SKM-1 treated with dmso at 0.1 percent for 144 hours (cell line): ENCODE measurements around the gene PPBP.

Experiments
- DNase-seq: peaks from one replicate; lab custom pipeline; 2025; ENCODE audit not compliant: unreplicated experiment; lab: John Stamatoyannopoulos, UW

The PPBP gene, protein sequence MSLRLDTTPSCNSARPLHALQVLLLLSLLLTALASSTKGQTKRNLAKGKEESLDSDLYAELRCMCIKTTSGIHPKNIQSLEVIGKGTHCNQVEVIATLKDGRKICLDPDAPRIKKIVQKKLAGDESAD

DNA sequence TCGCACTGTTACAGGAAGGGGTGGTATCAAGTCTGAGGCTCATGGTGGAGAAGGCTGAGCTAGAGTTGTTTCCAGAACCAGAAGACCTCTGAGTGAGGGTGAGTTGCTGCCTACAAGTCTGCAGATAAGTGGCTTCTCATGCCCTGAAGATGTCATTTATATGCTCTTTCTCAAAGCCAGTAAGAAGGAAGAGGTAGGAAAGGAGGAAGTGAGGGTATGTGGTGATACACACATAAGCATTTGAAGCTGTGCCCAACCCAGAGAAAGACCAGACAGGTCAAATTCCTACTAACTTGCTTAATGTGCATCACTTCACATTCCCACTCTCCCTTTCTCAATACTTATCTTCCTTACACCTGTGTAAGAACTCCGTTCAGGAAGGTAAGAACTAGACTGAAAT lies at the start of gene PPBP:
Gene PPBP, minus strand, starts transcription at position 130 of the 400 bp plus-strand sequence. Its CDS starts 87 bp downstream, at position 43.
- DNase-seq, result peak; percentile 14

DNA sequence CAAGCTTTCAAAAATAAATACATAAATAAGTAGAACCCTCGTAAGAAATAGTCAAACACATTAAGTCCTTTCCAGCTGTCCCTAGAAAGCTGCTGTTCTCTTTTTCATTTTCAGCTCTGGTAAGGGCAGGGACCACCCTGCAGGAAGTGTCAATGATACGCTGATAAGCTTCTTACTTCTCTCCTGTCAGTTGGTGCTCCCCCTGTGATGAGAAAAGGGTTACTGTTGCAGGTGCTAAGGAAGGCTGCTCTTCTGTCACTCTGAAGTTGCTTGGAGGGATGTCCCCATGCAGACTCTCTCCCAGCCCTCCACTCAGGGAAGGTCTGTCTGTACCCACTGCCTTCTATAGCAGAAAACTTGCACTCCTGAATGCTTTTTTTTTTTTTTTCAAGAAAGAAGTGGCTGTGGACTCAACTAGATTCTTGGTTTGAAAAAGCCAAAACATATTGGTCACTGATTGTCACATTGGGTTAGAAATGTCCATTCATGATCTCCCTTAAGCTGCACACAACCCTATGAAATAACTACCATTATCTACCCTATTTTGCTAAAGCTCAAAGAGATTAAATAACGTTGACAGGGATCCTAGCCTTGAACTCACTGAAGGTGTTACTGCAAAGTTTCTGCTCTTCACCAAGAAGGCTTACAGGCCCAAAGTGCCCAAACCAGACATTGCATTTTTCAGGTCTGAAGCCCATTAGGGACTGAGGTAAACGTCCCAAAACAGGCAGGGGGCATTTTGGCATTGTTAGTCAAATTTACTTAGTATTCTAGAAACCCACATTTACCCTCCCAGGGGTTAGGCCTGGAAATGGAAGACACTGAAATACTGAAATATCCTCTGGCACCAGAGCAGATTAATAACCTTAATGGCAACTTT lies 49.3 kb upstream of the PPBP start:
- DNase-seq, result no peak

DNA sequence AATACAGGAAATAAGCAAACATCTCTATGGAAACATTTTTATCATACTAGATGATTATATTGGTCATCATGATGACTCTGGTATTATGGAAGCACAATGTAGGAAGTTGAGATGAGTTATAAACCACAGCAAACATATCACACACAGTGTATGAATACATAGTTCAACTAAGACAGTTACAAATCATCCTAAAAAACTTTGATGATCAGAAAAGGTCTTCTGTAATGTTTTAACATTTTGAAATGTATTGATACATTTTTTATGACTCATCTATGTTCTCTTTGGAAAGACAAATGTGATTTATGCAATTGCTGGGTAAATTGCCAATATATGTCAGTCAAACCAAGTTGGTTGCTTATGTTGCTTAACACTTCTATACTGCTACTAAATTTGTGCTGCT lies 45.7 kb upstream of the PPBP start:
- no peak for DNase-seq

DNA sequence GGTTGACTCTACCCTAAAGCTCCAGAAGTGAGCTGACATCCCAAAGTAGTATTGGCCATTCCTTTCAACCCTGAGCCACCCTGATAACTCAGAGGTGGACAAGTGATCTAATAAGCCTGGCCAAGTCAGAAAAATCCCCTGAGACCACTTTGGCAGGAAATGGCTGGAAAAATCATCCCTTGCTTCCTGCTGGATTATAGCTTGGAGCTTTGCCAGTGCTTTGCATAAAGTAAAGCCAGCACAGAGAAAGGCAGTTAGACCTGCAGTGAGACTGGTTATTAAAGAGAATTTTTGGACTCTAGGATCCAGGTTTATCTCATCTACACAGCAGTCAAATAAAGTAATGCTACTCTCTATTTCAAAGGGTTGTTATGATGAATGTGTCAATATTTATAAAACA lies 44.1 kb upstream of the PPBP start:
- DNase-seq, result no peak

DNA sequence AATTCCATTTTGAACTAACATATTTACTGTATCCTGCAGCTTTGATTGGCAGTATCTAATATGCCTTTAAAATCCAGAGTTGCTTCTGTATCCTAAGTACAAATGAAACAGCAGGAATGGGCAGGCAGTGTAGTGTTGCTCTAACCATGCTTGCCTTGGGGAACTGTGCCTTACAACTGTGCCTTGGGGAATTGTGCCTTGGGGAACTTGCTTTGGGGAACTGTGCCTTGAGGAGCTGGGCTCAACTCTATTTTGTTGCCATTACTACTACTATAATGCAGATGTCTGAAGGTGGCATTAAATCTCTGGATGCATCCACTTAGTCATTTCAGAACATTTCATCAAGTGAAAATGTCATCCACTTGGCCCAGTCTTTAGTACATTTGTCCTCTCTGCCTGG lies 43.6 kb upstream of the PPBP start:
- DNase-seq, result no peak

DNA sequence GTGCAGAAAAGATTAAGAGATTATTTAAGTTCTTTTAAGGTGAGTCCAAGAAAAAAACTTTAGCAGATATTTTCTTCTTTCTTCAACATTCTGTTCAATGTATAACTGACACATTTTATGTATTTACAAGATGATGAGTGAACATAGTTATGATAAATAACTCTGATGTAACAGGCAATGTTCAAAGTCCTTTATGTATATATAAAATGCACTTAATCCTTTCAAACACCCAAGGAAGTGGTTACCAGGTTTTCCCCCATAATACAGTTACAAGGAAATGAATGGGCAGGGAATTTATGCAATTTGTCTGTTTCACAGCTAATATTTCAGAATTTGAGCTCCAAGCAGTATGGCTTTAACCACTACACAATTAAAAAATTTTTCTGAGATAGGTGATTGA lies 42.3 kb upstream of the PPBP start:
- no peak for DNase-seq

DNA sequence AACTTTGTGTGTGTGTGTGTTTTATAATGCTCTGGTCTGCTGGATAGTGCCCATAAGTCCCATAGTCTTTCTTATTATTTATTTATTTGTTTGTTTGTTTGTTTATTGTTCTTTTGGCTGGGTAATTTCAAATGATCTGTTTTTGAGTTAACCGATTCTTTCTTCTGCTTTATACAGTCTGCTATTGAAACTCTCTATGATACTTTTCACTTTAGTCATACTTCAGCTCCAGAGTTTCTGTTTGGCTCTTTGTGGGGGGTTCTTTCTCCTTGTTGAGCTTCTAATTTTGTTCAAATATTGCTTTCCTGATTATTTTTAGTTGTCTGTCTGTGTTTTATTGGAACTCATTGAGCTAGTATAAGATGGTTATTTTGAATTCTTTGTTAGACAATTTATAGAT lies 40.5 kb upstream of the PPBP start:
- no peak for DNase-seq

DNA sequence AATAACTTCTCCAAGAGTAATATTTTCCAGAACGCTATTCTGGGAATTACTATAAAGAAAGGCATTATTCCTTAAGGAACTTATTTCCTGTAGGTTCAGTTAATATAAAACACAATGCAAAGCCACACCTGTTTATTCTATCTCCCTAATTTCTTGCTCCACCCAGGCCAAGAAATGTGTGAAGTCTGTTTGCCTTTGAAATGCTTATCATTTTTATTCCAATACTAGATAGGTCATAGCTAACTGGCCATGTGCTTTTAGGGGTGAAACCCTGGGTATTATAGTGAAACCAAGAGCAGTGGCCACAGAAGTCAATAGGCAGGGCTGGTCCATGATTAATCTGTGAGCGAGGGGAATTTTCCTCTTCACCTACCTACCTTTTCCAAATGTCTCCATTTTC lies 35.7 kb upstream of the PPBP start:
- DNase-seq, result no peak

DNA sequence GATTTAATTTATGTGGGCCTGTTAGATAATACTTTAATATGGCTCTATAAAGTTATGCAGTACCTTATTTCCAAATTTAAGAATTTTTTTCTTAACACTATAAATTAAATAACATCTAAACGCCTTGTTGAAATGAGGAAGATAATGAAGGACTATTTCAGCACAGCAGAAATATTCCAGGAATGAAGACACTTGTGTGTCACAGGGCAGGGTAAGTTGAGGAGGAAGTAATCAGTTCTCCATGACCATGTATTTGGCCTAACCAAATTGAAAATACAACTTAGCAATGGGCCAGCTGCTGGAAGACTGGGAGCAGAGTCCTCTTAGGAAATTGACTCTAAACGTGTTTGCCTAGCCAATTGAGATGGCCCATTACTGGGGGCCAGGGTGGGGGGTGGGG lies 33.6 kb upstream of the PPBP start:
- DNase-seq, result no peak

DNA sequence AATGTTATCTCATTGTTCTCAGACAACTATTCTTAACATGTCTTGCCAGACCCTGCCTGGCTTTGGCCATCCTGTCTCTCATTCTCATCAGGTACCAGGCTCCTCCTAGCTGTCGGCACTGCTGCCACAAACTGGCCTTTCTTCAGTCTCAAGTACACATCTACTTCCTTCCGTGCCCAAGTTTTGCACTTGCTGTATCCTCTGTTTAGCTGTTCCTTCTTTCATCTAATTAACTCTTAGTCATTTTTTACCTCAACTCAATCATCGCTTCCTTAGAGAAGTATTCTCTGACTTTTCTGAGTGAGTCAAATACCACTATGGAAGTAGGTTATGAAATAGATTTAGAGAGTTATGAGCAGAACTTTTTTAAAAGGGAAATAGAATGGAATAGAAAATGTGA lies 30.8 kb upstream of the PPBP start:
- peak; percentile 86 for DNase-seq

DNA sequence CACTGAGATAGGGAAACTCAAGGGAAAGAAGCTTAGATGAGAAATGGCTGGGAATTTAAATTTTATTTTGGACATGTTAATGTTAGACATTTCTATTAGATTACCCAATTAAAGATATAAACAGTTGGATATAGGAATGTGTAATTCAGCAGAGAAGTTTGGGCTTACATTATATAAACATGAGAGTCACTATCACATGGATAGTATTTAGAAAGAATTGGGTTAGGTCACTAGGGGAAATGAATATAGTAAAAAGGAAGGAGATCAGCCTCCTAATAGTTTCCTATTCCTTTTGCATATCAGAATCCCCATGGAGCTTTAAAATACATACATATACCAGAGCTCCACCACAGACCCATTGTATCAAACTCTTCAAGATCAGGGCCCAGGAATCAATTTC lies 30.1 kb upstream of the PPBP start:
- DNase-seq, result no peak

DNA sequence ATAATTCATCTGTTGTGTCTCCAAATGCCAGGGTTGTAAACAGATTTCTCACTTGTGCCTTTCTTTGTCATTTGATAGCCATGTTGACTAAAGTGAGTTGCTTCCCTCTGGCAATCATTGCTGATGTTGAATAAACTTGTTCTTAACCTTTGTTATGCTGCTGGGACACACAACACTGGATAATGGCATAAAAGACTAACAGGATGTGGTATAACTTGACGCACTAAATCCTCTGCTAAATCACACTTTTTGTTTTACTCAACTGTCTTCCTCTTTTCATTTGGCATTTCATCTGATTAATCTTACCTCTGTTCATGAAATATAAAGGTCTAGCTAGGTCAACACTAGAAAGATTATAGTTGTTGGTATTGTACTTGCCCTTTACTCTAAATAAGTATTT lies 28.1 kb upstream of the PPBP start:
- DNase-seq, result no peak

DNA sequence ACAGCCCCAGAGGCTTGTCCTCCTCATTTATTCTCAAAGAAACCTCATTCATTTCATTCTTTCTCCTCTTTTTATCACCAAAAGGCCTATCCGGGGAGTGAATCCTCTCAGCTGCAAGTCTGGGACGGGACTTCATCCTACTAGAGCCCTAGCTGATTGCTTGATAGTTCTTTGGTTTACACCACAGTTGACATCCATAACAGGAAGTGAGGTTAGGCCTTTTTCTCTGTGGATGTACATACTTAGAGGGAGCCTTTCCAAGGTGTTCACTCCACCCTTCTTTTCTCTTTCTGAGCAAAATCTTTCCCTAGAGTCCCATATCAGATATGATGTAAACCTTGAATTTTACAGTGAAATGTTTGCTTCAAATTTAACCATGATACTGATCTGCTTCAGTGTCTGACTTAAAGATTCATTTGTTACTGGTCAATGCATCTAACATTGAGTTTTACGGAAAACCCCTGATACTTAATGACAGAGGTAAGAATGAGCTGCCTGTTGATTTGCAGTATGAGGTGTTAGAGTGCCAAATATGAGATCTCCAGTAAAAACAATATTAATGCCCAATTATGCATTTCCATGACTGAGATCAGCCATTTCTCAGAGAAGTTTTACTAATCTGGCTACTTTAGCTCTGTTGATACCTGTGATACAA lies 27.3 kb upstream of the PPBP start:
- DNase-seq, result no peak

DNA sequence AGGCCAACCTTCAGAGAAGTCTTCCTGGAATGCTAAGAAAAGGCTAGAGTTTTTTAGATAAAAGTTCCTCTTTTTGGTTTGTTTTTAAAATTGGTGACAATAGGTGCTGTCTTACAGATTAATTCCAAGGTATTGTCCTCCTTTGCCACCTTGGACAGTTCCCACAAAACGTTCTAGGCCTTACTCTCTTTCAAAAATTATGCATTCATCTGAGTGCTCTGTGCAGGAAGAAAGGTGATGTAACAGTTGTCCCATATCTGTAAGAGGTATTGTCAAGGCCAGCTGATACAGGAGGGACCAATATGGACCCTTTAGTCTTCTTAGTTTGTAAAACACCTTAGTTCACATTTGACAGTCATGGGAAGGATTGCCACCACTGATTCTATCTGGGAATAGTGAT lies 26.3 kb upstream of the PPBP start:
- DNase-seq, result no peak

DNA sequence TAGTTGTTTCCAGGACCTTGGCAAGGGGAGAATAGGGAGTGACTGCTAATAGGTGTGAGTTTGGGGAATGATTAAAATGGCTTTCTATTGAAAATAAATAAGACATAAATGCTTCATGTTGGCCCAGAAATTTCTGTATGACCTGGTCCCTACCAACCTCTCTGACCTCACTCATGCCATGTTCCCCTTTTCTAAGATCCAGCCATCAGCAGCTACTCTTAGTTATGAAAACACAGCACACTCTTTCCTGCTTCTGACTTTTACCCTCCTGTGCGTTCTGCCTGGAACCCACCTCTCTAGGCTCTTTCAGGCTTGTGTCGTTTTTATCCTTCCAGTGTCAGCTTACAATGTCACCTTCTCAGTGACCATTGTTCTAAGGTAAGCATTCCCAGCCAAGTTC lies 25.3 kb upstream of the PPBP start:
- no peak for DNase-seq

DNA sequence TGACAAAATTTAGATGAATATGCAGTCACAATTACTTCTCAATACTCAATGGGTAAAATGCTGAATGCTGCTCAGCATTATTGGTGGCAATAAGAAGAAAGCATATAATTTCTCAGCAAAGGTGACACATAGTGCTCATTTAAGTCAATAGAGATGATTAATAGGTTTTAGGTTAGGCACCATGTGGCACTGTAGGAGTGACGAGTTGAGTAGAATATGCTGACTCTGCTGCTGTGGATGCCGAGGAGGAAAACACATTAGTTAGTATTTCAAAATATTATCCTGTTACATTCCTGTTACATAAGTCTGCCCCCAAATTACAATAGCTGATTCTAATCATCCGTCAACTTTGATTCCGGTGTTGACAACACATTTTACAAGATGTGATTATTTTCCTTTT lies 24.1 kb upstream of the PPBP start:
- no peak for DNase-seq

DNA sequence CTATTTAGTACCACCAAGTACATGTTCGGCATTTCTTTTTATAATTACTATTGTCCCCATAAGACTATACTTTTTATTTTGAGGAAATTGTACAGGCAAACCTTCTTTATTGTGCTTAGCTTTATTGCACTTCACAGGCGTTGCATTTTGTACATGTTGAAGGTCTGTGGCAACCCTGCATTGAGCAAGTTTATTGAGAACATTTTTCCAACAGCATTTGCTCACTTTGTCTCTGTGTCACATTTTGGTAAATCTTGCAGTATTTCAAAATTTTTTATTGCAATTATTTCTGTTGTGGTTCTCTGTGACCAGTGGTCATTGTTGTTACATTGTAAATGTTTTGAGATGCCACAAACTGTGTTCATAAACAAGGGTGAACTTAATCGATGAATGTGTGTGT lies 21.3 kb upstream of the PPBP start:
- no peak for DNase-seq

DNA sequence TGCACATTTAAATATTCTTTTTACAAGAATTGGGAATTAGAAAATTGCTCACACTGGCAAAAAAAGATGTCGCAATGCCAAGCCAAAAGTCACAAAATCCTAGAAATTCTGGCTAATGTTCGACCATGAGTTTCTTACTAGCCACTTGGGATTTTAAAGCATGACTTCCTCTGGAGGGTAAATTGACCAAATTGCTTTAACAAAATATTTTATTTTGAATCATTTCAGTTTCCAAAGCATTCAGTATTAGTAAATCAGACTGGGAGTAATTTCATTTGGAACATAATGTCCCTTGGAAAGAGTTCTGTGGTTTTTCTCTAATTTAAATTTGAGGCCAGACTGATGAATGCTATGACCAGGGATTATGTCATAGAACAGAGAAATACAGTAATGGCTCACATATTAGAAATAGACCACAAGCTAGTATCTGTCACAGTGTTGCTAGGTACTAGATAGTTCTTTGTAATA lies 18.1 kb upstream of the PPBP start:
- no peak for DNase-seq

DNA sequence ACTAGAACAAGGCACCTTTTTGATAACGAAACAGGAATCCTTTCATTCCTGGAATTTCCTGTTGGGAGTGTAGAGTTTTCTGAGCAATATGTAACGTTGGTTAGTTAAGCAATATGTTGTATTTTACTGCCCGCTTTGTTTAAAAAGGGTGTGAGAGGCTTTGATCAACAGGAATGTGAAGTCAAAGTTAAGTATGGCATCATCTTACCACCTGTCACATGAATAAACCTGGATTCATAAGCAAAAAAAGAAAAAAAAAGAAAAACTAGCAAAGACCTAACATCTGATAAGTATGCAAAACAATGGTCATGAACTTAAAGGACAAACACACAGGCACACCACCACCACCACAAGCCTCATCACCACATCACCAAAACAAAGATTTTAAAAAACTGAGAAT lies 17.5 kb upstream of the PPBP start:
- no peak for DNase-seq

DNA sequence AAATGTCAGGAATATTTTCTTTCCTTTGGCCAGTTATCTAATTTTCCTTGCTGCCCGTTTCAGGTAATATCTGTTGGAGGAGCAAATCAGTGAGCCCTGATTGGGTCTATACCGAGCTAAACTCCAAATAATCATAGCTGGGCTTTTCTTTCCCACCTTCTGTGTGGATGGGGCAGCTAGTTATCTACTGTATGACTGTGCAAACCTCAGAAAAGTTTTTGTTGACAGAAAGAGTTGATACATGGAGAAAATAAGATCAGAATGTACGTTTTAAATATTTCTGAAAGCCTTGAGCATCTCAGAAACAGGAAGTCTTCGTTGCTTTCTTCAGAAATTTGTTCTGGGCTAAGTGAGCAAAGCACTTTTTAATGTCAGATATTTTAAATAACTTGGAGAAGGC lies 16.7 kb upstream of the PPBP start:
- no peak for DNase-seq

DNA sequence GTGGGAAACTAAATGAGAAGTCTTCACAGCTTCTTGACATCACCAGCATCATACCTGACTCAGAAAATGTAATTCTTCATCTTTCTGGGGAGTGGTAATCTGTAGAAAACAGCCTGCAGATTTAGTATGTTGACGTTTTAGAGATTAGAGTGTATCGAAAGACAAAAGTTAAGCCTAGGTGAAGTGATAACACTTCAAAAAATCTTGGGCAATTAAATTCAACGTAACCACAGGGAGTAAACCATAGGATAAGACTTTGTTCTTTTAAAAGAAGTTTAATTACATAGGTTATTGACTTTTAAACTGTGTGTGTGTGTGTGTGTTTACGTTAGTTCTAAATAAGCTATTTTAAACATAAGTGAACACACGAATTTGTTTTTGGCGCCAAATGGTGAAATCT lies 12.3 kb upstream of the PPBP start:
- no peak for DNase-seq
